Mucosa of descending colon (tissue), 3 donors: ENCODE data around the gene CECR2. TPM values are rescaled to one million over a fixed set of nuclear protein-coding genes. Genes with fewer than 3 reads are reported as not detected.
"Not testable (repeated sequence)": the region's sequence is repeated elsewhere in the genome, so short reads cannot be mapped to it uniquely, and the experiment has no call there.

ENCODE experiments used
- ATAC-seq: fragments of 200-7000 bp; cut with Tn5 transposase; one replicate; pipeline ENCODE4 v1.9.1; 2020; ENCODE audit warnings: mild to moderate bottlenecking, moderate library complexity
- DNase-seq, 3 donors: peaks; one replicate each; pipeline ENCODE4 v3.0.0-alpha.2; 2020
- H3K36me3 ChIP-seq: fragments of 200-600 bp; one replicate; pipeline ENCODE4 v1.8.0; 2021; ENCODE audit warnings: low read depth, mild to moderate bottlenecking
- H3K4me1 ChIP-seq: fragments of 200-600 bp; one replicate; pipeline ENCODE4 v1.8.0; 2021; ENCODE audit warnings: low read depth, mild to moderate bottlenecking
- H3K4me3 ChIP-seq: fragments of 200-600 bp; one replicate; pipeline ENCODE4 v1.8.0; 2021; ENCODE audit warnings: mild to moderate bottlenecking
- H3K9me3 ChIP-seq: fragments of 200-600 bp; one replicate; pipeline ENCODE4 v1.8.0; 2021; ENCODE audit warnings: mild to moderate bottlenecking
- CTCF ChIP-seq: fragments of 200-600 bp; IDR thresholded peaks from one replicate; pipeline ENCODE4 v1.8.0; 2022; ENCODE audit warnings: antibody characterized with exemption, mild to moderate bottlenecking
- intact Hi-C, 2 donors: fragments of 100-400 bp; cut with DNase I in 1 of 2; cut with micrococcal nuclease in 1 of 2; formaldehyde crosslinking; loops; one replicate each; pipeline versions ENCODE4 v1.11.0 to v1.11.1; 2022; cut with DNase I, micrococcal nuclease
- total RNA-seq, 3 donors: library from RNA; stranded (reverse); fragmentation: NEBNext Ultra II Directional in 2 of 3; extraction: Animal tissue kit (Norgen Biotek cat#: 25700) in 2 of 3; gene quantifications; one replicate each; pipeline versions ENCODE4 v1.2.1 to v1.2.4, GENCODE V29; 2021 to 2023
- donor health status: DM: no; HTN: no; CAD: no; lungs with moderate emphysema.
- donor health status: DM: no; HTN: no; CAD: no.
- donor health status: DM: no; HTN: yes; CAD: no.

CECR2 gene
- total RNA-seq, 3 donors from 2014 or later = 0.27 to 1.4 (median 0.29) TPM

DNA sequence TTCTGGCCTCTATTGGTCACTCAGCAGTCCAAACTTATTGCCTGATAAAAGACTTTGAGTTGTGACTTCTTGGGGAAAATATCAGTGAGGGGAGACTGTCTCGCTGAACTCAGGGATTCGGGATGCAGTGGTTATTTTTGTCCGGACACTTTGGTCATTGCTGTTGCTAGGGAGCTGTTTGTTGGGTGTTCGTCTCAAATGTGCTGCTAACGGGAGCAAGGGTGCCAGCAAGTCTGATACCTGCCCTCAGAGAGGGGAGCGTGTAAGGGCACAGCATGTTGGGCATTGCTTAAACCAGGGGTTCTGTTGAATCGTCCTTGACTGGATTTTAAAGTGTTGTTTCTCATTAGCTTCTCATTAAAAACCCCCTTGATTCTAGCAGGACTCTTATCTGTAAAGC lies 144.8 kb downstream of the CECR2 start:
- TF ChIP-seq CTCF = no peak
- DNase-seq (no peak), ATAC-seq (no peak)
- Histone ChIP-seq H3K36me3 (no peaks in the 10 kb centered on the region), H3K4me1 (no peaks in the 10 kb centered on the region), H3K9me3 (no peaks in the 10 kb centered on the region), H3K4me3 (no peak overlapping the region)
- intact Hi-C loops = no loop called here

DNA sequence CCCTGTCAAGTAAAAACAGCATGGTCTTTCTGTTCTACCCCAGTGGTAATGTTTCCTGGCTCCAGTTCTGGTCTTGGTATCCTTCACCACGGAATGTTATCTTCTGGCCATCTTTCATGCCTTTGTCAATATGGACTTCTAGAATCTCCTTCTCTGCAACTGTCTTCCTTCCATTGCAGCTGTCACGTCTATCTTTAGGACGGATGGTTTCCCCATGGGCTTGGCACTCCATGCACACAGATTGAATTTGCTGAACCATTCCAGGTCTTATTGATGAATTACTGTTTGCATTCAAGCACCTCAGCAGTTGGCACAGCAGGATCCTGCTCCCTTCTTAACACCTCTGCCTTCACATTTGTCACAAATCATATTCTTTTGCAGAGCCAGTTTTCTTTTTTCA lies 149.1 kb downstream of the CECR2 start:
- no peaks in the 10 kb centered on the region for H3K36me3 ChIP-seq
- DNase-seq = no peak
- intact Hi-C loops = no loop called here
- no peak for TF ChIP-seq CTCF
- H3K4me3 ChIP-seq = no peak overlapping the region
- no peaks in the 10 kb centered on the region for H3K9me3 ChIP-seq
- no peak for ATAC-seq
- H3K4me1 ChIP-seq = no peaks in the 10 kb centered on the region

DNA sequence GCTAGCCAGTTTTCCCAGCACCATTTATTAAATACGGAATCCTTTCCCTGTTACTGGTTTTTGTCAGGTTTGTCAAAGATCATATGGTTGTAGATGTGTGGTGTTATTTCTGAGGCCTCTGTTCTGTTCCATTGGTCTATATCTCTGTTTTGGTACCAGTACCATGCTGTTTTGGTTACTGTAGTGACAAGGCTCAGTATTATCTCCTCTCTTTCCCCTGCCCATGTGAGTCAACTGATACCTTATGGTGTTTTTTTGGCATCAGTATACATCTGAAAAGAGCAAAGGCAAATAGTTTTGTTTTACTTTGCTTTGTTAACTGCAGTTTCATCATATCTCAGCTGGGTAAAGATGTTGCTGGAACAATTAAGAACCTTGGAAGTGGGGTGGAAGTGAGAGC lies 152.7 kb downstream of the CECR2 start:
- H3K9me3 ChIP-seq, intact Hi-C loops, DNase-seq, ATAC-seq, H3K4me3 ChIP-seq, H3K4me1 ChIP-seq, H3K36me3 ChIP-seq: not testable (repeated sequence)

GRCh38 chr22:17523925-17524324 lies 154.7 kb downstream of the CECR2 start:
- no peak for DNase-seq
- Histone ChIP-seq H3K4me3 (no peak overlapping the region), H3K4me1 (peaks cover 4% of the 10 kb centered on the region), H3K36me3 (no peaks in the 10 kb centered on the region), H3K9me3 (no peaks in the 10 kb centered on the region)
- intact Hi-C loops = no loop called here
- no peak for TF ChIP-seq CTCF
- no peak for ATAC-seq

- ATAC-seq (no peak), DNase-seq (no peak)
- TF ChIP-seq CTCF = no peak
- intact Hi-C loops = no loop called here
- H3K4me1 ChIP-seq = no peaks in the 10 kb centered on the region
- H3K4me3 ChIP-seq = no peak overlapping the region
- no peaks in the 10 kb centered on the region for H3K36me3 ChIP-seq
- no peaks in the 10 kb centered on the region for H3K9me3 ChIP-seq
Measured at GRCh38 chr22:17536269-17536668, 167.0 kb downstream of the CECR2 start.

GRCh38 chr22:17537155-17537554 lies 167.9 kb downstream of the CECR2 start:
- Histone ChIP-seq H3K4me1 (no peaks in the 10 kb centered on the region), H3K9me3 (no peaks in the 10 kb centered on the region), H3K36me3 (no peaks in the 10 kb centered on the region), H3K4me3 (no peak overlapping the region)
- no peak for TF ChIP-seq CTCF
- no peak for DNase-seq
- intact Hi-C loops = no loop called here
- peak; percentile 36 for ATAC-seq
